ENCODE measurements around the gene APLP1.

- no peak for TF ChIP-seq CTCF (IDR thresholded peaks at IDR 0.05; ENCODE audit: borderline replicate concordance, extremely low read depth, low read length, poor library complexity, severe bottlenecking)
- TF ChIP-seq EZH2 (IDR thresholded peaks at IDR 0.05; ENCODE audit: borderline replicate concordance, low read depth, low read length, severe bottlenecking), result no peak
Measured at GRCh38 chr19:35848486-35848885, 19.9 kb upstream of the APLP1 start.
